GM12892 (cell line): ENCODE results near the gene SFR1.

Experiments
- DNase-seq: peaks from one replicate; pipeline ENCODE4 v3.0.0; 2011; ENCODE audit not compliant: insufficient read length
- FAIRE-seq: peaks from 2 replicates; lab custom pipeline; 2011; peaks lifted over from hg19 to GRCh38; lab: Jason Lieb, UNC
- POLR2A ChIP-seq: IDR thresholded peaks from 2 replicates; pipeline ENCODE4 v1.6.1; 2011; ENCODE audit warnings: low read depth, low read length, control low read depth
- POLR2AphosphoS5 ChIP-seq: IDR thresholded peaks from 2 replicates; pipeline ENCODE4 v1.6.1; 2011; ENCODE audit warnings: low read depth, low read length, control low read depth
- TAF1 ChIP-seq: IDR thresholded peaks from 2 replicates; pipeline ENCODE4 v1.6.1; 2011; ENCODE audit warnings: low read depth, mild to moderate bottlenecking, control low read depth, low read length, borderline replicate concordance

The SFR1 gene

DNA sequence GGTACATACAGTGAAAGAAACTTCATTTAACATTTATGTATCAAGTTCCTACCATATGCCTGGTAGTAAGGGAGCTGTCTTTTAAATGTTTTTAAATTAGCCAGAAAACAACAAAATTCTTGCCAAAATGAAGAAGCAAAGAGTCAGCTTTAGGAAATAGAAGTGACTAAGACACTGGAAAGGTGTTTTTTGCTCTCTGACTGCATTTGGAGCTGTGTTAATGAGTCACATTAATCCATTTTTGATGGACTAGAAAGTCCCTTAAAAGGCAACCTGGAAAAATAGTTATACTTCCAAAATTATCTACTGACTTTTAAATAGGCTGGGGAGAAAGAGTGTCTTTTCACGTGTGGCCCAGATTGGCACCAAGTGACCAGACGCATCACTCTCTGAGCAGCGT, 32.4 kb upstream of the SFR1 start:
- no peak for DNase-seq
- no peak for FAIRE-seq
- TF ChIP-seq POLR2AphosphoS5: no peak
- no peak for TF ChIP-seq TAF1
- TF ChIP-seq POLR2A: no peak

GRCh38 chr10:104090611-104091010, 31.4 kb upstream of the SFR1 start:
- TF ChIP-seq POLR2A (no peak), TAF1 (no peak), POLR2AphosphoS5 (no peak)
- FAIRE-seq: no peak
- no peak for DNase-seq

DNA sequence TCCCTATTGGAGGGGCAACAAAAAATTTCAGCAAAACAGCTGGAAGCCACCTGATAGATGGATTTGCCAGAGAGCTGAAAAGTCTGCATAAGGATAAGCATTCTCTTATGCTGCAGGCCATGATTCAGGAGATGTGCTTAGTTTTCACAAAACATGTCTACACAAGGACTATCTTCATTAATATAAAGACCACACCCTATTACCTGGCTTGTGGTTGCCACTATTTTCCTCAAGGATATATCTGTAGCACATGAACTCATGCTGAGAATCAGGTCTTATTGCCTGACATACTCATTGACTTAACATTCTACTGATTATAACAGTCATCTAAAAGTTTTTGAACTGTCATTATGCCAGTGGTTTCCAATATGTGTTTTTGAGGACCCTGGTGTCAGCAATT, 29.2 kb upstream of the SFR1 start:
- FAIRE-seq (no peak), DNase-seq (no peak)
- no peak for TF ChIP-seq POLR2AphosphoS5
- no peak for TF ChIP-seq POLR2A
- no peak for TF ChIP-seq TAF1

- FAIRE-seq: no peak
Measured at GRCh38 chr10:104096692-104097091, 25.3 kb upstream of the SFR1 start.

GRCh38 chr10:104098358-104098925, 23.5 kb upstream of the SFR1 start:
- no peak for DNase-seq
- no peak for FAIRE-seq
- TF ChIP-seq POLR2A (no peak), TAF1 (no peak), POLR2AphosphoS5 (no peak)

More at GRCh38 chr10:104096692-104097091, 25.3 kb upstream of the SFR1 start:
- TF ChIP-seq TAF1 (no peak), POLR2AphosphoS5 (no peak), POLR2A (no peak)
- DNase-seq: no peak

DNA sequence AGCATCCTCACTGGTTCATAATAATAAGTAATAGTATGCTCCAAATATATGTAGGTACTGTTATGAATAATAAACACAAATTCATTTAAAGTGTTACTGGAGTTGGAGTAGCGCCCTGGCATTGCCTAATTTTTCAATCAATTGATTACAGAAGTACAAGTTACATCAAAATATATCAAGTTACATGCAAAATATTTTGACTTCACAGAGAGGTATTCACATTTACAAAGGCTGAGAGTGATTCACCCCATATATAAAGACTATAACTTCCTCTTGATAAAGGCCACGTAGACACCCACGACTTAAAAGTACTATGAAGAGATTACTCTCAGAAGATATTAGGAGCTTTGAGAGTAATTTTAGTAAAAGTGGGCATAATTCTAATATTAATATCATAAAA, 22.7 kb upstream of the SFR1 start:
- DNase-seq (no peak), FAIRE-seq (no peak)
- TF ChIP-seq TAF1 (no peak), POLR2A (no peak), POLR2AphosphoS5 (no peak)

- TF ChIP-seq POLR2AphosphoS5: no peak
- TF ChIP-seq POLR2A: no peak
- no peak for TF ChIP-seq TAF1
- no peak for FAIRE-seq
Measured at GRCh38 chr10:104099941-104100340, 22.0 kb upstream of the SFR1 start.

GRCh38 chr10:104100795-104101194, 21.2 kb upstream of the SFR1 start:
- DNase-seq: no peak

More at GRCh38 chr10:104099941-104100340, 22.0 kb upstream of the SFR1 start:
- DNase-seq: no peak

GRCh38 chr10:104101902-104102301, 20.1 kb upstream of the SFR1 start:
- no peak for TF ChIP-seq POLR2AphosphoS5
- TF ChIP-seq POLR2A: no peak
- no peak for TF ChIP-seq TAF1
- no peak for FAIRE-seq
- no peak for DNase-seq

More at GRCh38 chr10:104100795-104101194, 21.2 kb upstream of the SFR1 start:
- no peak for FAIRE-seq
- TF ChIP-seq POLR2AphosphoS5: no peak
- no peak for TF ChIP-seq TAF1
- TF ChIP-seq POLR2A: no peak

DNA sequence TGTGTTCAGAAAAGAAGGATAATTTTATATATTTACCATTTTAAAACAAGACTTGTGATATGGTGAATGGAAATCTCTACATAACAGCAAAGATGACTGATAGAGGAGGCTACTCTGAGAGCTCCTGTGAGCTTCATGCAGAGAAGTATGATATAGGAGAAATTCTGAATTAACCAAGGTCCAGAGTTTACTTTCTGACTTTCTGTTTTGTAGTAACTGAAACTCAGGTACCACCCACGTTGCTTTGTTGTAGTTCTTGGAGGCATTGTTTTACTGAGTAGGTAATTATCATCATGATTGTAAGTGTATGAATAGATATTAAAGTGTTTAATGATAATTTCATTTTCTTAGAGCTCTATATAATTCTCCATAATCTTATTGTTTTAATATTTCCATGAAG, 18.0 kb upstream of the SFR1 start:
- DNase-seq (no peak), FAIRE-seq (no peak)
- TF ChIP-seq POLR2A (no peak), POLR2AphosphoS5 (no peak), TAF1 (no peak)

- peak; percentile 71 for FAIRE-seq
- no peak for TF ChIP-seq POLR2A
- TF ChIP-seq TAF1: no peak
- TF ChIP-seq POLR2AphosphoS5: no peak
- no peak for DNase-seq
Measured at GRCh38 chr10:104104418-104104817, 17.6 kb upstream of the SFR1 start.

- no peak for DNase-seq
- no peak for FAIRE-seq
- TF ChIP-seq TAF1: no peak
- TF ChIP-seq POLR2A: no peak
- no peak for TF ChIP-seq POLR2AphosphoS5
Measured at GRCh38 chr10:104104926-104105325, 17.0 kb upstream of the SFR1 start.
